Right cardiac atrium (tissue), 5 donors: ENCODE results near the gene SNX20. TPM values are rescaled to one million over a fixed set of nuclear protein-coding genes. Genes with fewer than 3 reads are reported as not detected.

ENCODE experiments used
- ATAC-seq, 2 donors: fragments of 200-7000 bp; cut with Tn5 transposase; one replicate each; pipeline versions ENCODE4 v1.8.0 to v1.9.1; 2020; ENCODE audit warnings: moderate library complexity in 2 of 2, mild to moderate bottlenecking in 1 of 2
- DNase-seq, 3 donors: peaks; one replicate each; pipeline ENCODE4 v3.0.0-alpha.2; 2020
- H3K27ac ChIP-seq: one replicate; pipeline ENCODE4 v1.5.1; 2013; ENCODE audit warnings: mild to moderate bottlenecking, low read length, control low read depth, moderate library complexity
- H3K27me3 ChIP-seq: one replicate; pipeline ENCODE4 v1.6.1; 2013; ENCODE audit not compliant: control insufficient read depth, insufficient read depth
- H3K4me1 ChIP-seq: one replicate; pipeline ENCODE4 v1.6.1; 2013; ENCODE audit warnings: low read length; ENCODE audit not compliant: control insufficient read depth, insufficient read depth
- H3K4me3 ChIP-seq: one replicate; pipeline ENCODE4 v1.5.1; 2013; ENCODE audit warnings: low read length, control low read depth
- H3K9me3 ChIP-seq: one replicate; pipeline ENCODE4 v1.6.1; 2013; ENCODE audit warnings: low read length; ENCODE audit not compliant: control insufficient read depth
- WGBS: extraction: QIAGEN DNeasy Blood & Tissue Kit; methylation state at CpG from one replicate; pipeline ENCODE4 v1.1.7; 2013; 5-methylcytosine and 5-hydroxymethylcytosine counted together
- intact Hi-C, 4 donors: fragments of 100-400 bp; cut with DNase I; formaldehyde crosslinking; loops; one replicate each; pipeline versions ENCODE4 v1.11.0 to v1.14.0; 2022 to 2023
- long read RNA-seq, 4 donors: library from polyadenylated mRNA; unstranded; transcript quantifications; one replicate each; pipeline ENCODE4 v2.0.0, GENCODE V29; 2020 to 2021
- polyA plus RNA-seq: library from polyadenylated mRNA; stranded (reverse); fragments of 200-250 nt; gene quantifications from one replicate; pipeline ENCODE4 v1.2.3, GENCODE V29; 2013
- total RNA-seq, 4 donors: library from RNA; stranded (reverse); fragmentation: NEBNext Ultra II Directional; extraction: Animal tissue kit (Norgen Biotek cat#: 25700); gene quantifications; one replicate each; pipeline ENCODE4 v1.2.1, GENCODE V29; 2021
- donor health status: healthy with polysubstance abuse.
- donor health status: DM: no; HTN: yes; CAD: no.
- donor health status: DM: no; HTN: no; CAD: no.
- donor health status: DM: no; HTN: yes; CAD: no; lungs with severe emphysema.
- donor health status: DM: yes; HTN: yes; CAD: no.

SNX20 gene, protein sequence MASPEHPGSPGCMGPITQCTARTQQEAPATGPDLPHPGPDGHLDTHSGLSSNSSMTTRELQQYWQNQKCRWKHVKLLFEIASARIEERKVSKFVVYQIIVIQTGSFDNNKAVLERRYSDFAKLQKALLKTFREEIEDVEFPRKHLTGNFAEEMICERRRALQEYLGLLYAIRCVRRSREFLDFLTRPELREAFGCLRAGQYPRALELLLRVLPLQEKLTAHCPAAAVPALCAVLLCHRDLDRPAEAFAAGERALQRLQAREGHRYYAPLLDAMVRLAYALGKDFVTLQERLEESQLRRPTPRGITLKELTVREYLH
- total RNA-seq (1 to 10 TPM; 1.3 to 1.7 (median 1.3) TPM), polyA plus RNA-seq (0.34 TPM)
- long read RNA-seq, donor 1, partial matches to known transcripts, result 0 of 1 reads
- long read RNA-seq, donor 1, other reads (novel, unspliced or antisense), result 0 of 1 reads
- long read RNA-seq, donor 2, result 0 reads
- long read RNA-seq, donor 3, partial matches to known transcripts, result 0 of 2 reads
- long read RNA-seq, donor 3, other reads (novel, unspliced or antisense), result 0 of 2 reads
- long read RNA-seq, donor 4, partial matches to known transcripts, result 0 of 1 reads
- long read RNA-seq, donor 4, other reads (novel, unspliced or antisense), result 0 of 1 reads

- ATAC-seq, result peak in 1 of 2 donors; percentile 45
- Histone ChIP-seq H3K4me3 (peak within 1 kb of the TSS; percentile 21), H3K27ac (no peak within 1 kb of the TSS), H3K9me3 (no peaks in the 10 kb centered on the region), H3K27me3 (no peaks in the 10 kb centered on the region), H3K4me1 (no peaks in the 10 kb centered on the region)
- WGBS, result 70% methylated on average over 16 of the region's 16 CpGs
- peak in 1 of 3 donors; percentile 75 for DNase-seq
- intact Hi-C loops, result loop anchor here in 1 of 4 donors (10.0 kb wide), 1 partner anchor 124 kb away; no protein-coding TSS in a partner anchor
Measured at GRCh38 chr16:50681021-50681885, at the start of gene SNX20. Gene SNX20, minus strand, starts transcription at chr16:50681312. Its CDS starts 3,786 bp downstream, at chr16:50677526.

DNA sequence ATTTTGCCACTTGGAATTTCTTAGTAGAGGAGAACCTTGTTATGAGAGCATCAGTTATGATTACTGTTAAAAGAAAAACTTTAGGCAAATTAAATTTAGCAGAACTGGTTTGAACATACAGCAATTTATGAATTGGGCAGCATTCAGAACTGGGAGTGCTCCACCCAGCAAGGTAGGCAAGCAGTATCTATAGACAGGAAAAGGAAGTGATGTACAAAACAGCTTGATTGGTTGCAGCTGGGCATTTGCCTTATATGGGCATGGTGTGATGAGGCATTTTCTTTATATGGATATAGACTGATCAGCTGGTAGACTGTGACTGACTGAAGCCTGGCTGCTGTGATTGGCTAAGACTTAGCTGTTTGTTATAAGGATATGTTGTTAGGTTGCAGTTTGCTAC, 43.2 kb upstream of the SNX20 start:
- DNase-seq, result no peak
- H3K27ac ChIP-seq, result no peak overlapping the region
- no peaks in the 10 kb centered on the region for H3K4me1 ChIP-seq
- no peak for ATAC-seq
- no peaks in the 10 kb centered on the region for H3K9me3 ChIP-seq
- intact Hi-C loops, result no loop called here
- H3K27me3 ChIP-seq, result no peaks in the 10 kb centered on the region
- no peak overlapping the region for H3K4me3 ChIP-seq

DNA sequence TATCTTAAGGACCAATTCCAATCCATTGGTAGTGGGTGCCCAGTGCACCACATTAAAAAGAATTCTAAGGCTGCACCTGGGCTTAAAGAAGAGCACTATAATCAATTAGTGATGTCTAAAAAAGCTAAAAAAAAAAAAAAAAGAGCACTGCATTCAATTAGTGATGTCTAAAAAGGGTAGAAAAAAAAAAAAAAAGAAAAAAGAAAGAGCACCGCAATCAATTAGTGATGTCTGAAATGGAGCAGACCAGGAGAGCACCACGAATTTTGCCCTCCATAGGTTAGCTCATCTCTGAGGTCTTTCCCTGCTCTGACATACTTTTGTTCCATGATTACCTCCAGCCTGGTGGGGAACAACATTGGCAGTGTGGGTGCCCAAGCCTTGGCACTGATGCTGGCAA, 41.8 kb upstream of the SNX20 start:
- H3K9me3 ChIP-seq, result no peaks in the 10 kb centered on the region
- ATAC-seq (no peak), DNase-seq (no peak)
- no peak overlapping the region for H3K4me3 ChIP-seq
- no peak overlapping the region for H3K27ac ChIP-seq
- H3K4me1 ChIP-seq, result no peaks in the 10 kb centered on the region
- intact Hi-C loops, result no loop called here
- WGBS, result 87% methylated on average over 2 of the region's 2 CpGs
- no peaks in the 10 kb centered on the region for H3K27me3 ChIP-seq

DNA sequence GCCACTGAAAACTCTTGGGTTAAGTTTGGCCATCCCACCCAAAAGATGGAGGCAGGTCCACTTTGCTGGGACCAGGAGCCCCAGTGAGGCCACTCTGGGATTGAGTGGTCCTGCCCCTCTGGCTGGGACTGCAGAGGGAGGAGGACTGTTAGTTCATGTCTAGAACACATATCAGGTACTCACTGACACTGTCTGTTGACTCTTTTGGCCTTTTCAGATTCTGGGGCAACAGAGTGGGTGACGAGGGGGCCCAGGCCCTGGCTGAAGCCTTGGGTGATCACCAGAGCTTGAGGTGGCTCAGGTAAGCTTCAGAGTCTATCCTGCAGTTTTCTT, 41.3 kb upstream of the SNX20 start:
- WGBS, result 98% methylated on average over 1 of the region's 1 CpG
- H3K27me3 ChIP-seq, result no peaks in the 10 kb centered on the region
- intact Hi-C loops, result no loop called here
- ATAC-seq, result no peak
- no peak overlapping the region for H3K4me3 ChIP-seq
- no peaks in the 10 kb centered on the region for H3K4me1 ChIP-seq
- no peak for DNase-seq
- no peak overlapping the region for H3K27ac ChIP-seq
- no peaks in the 10 kb centered on the region for H3K9me3 ChIP-seq

- no peak overlapping the region for H3K4me3 ChIP-seq
- no peaks in the 10 kb centered on the region for H3K9me3 ChIP-seq
- intact Hi-C loops, result no loop called here
- no peaks in the 10 kb centered on the region for H3K27me3 ChIP-seq
- no peak overlapping the region for H3K27ac ChIP-seq
- 92% methylated on average over 6 of the region's 6 CpGs for WGBS
- ATAC-seq, result no peak
- no peaks in the 10 kb centered on the region for H3K4me1 ChIP-seq
- no peak for DNase-seq
Measured at GRCh38 chr16:50721549-50722404, 40.7 kb upstream of the SNX20 start.

GRCh38 chr16:50719401-50720337, 38.6 kb upstream of the SNX20 start:
- ATAC-seq, result no peak
- no peak overlapping the region for H3K27ac ChIP-seq
- intact Hi-C loops, result no loop called here
- no peaks in the 10 kb centered on the region for H3K27me3 ChIP-seq
- H3K4me3 ChIP-seq, result no peak overlapping the region
- no peak for DNase-seq
- H3K9me3 ChIP-seq, result no peaks in the 10 kb centered on the region
- WGBS, result 78% methylated on average over 20 of the region's 20 CpGs
- H3K4me1 ChIP-seq, result no peaks in the 10 kb centered on the region

GRCh38 chr16:50718761-50719400, 37.8 kb upstream of the SNX20 start:
- Histone ChIP-seq H3K4me1 (no peaks in the 10 kb centered on the region), H3K27me3 (no peaks in the 10 kb centered on the region), H3K9me3 (no peaks in the 10 kb centered on the region), H3K4me3 (no peak overlapping the region), H3K27ac (no peak overlapping the region)
- no peak for DNase-seq
- WGBS, result 75% methylated on average over 9 of the region's 9 CpGs
- intact Hi-C loops, result no loop called here
- ATAC-seq, result no peak

- H3K9me3 ChIP-seq, result no peaks in the 10 kb centered on the region
- H3K27me3 ChIP-seq, result no peaks in the 10 kb centered on the region
- no peaks in the 10 kb centered on the region for H3K4me1 ChIP-seq
- H3K27ac ChIP-seq, result no peak overlapping the region
- no peak for DNase-seq
- H3K4me3 ChIP-seq, result no peak overlapping the region
- WGBS, result 53% methylated on average over 16 of the region's 16 CpGs
- intact Hi-C loops, result no loop called here
- ATAC-seq, result no peak
Measured at GRCh38 chr16:50718061-50718760, 37.1 kb upstream of the SNX20 start.

- intact Hi-C loops, result no loop called here
- no peak for DNase-seq
- 87% methylated on average over 5 of the region's 5 CpGs for WGBS
- Histone ChIP-seq H3K9me3 (no peaks in the 10 kb centered on the region), H3K27me3 (no peaks in the 10 kb centered on the region), H3K4me1 (no peaks in the 10 kb centered on the region), H3K27ac (no peak overlapping the region), H3K4me3 (no peak overlapping the region)
- ATAC-seq, result no peak
Measured at GRCh38 chr16:50717494-50717893, 36.4 kb upstream of the SNX20 start.
